ENCODE results near the gene PARD3B. TPM values are rescaled to one million over a fixed set of nuclear protein-coding genes. Genes with fewer than 3 reads are reported as not detected.

Gene PARD3B
- total RNA-seq, 6 experiments from 2014 or later = 5.3 to 11.2 (median 8.3) TPM

DNA sequence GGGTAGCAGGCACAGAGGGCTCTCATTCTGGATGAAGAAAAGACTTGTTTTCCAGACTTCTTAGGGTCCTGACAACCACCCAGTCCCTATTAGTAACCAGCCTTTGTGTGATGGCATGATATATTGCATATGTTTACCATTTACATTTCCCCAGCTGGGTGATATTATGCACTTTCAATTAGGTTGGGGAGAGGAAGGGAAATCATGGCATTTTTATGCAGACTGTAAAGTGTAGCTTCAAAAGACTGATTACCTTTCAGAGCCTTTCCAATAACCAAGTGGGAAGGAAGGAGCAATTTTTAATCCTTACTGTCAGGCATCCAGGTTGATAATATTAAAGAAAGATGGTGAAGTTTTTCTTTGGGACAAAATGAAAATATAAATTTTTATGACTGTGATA, 896.2 kb downstream of the PARD3B start:
- DNase-seq = no peak
- Histone ChIP-seq H3K27me3 (no peaks in the 10 kb centered on the region), H3K36me3 (no peaks in the 10 kb centered on the region), H3K27ac (no peak overlapping the region), H3K4me1 (no peaks in the 10 kb centered on the region), H3K4me3 (no peak overlapping the region), H3K9me3 (no peaks in the 10 kb centered on the region)
- no peak for TF ChIP-seq POLR2A (IDR thresholded peaks at IDR 0.05)
- TF ChIP-seq, protein P1, sequence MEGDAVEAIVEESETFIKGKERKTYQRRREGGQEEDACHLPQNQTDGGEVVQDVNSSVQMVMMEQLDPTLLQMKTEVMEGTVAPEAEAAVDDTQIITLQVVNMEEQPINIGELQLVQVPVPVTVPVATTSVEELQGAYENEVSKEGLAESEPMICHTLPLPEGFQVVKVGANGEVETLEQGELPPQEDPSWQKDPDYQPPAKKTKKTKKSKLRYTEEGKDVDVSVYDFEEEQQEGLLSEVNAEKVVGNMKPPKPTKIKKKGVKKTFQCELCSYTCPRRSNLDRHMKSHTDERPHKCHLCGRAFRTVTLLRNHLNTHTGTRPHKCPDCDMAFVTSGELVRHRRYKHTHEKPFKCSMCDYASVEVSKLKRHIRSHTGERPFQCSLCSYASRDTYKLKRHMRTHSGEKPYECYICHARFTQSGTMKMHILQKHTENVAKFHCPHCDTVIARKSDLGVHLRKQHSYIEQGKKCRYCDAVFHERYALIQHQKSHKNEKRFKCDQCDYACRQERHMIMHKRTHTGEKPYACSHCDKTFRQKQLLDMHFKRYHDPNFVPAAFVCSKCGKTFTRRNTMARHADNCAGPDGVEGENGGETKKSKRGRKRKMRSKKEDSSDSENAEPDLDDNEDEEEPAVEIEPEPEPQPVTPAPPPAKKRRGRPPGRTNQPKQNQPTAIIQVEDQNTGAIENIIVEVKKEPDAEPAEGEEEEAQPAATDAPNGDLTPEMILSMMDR (IDR thresholded peaks at IDR 0.05) = no peak
- ATAC-seq = no peak
- intact Hi-C loops (cut with DNase I) = no loop called here

DNA sequence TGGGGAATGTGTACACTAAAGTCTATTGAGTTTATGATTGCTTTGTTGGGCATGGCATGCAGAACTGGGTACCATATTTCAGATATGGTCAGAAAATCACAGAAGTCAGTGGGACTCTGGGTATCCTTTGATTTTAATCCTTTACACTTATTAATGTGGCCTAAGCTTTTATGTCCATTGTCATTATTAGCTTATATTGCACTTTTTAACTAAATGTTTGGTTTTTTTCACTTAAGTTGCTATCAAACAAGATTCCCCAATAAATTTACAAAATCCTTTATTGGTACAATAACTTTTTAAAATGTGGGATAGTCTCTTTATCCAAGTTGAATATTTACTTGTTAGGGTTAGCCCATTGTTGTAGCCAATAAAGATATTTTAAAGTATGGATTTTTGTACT, 902.9 kb downstream of the PARD3B start:
- intact Hi-C loops (cut with DNase I) = no loop called here
- no peaks in the 10 kb centered on the region for H3K27me3 ChIP-seq
- ATAC-seq (no peak), DNase-seq (no peak)
- H3K36me3 ChIP-seq = no peaks in the 10 kb centered on the region
- no peaks in the 10 kb centered on the region for H3K4me1 ChIP-seq
- no peaks in the 10 kb centered on the region for H3K9me3 ChIP-seq
- no peak overlapping the region for H3K27ac ChIP-seq
- no peak for TF ChIP-seq POLR2A (IDR thresholded peaks at IDR 0.05)
- TF ChIP-seq, protein P1 (IDR thresholded peaks at IDR 0.05) = no peak
- no peak overlapping the region for H3K4me3 ChIP-seq

DNA sequence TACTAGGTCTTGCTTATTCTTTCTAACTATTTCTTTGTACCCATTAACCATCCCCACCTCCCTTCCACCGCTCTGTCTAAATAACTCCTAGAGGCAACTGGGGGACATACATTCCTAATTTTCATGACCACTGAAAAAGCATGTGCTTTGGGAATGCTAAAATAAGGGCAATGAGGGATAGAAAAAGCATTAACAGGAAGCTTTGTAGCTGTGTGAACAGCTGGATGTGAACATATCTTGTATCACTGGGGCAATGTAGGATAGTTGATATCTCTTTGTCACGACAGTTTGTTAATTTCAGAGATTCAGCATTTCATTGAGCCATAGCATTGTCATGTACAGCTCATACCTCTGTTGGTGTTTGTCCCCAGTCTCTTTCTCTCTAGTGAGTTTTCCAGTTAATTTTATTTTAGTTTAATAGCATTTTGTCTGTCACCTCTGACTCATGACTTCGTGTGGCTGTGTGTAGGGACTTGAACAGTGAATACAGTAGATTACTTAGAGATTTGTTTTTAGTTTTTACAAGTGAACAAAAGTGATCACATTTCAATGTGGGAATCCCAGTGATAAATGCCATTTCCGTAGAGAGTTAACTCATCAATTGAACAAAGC, 906.7 kb downstream of the PARD3B start:
- no peak for DNase-seq
- Histone ChIP-seq H3K9me3 (no peaks in the 10 kb centered on the region), H3K4me1 (no peaks in the 10 kb centered on the region), H3K27ac (no peak overlapping the region), H3K36me3 (no peaks in the 10 kb centered on the region), H3K4me3 (no peak overlapping the region), H3K27me3 (no peaks in the 10 kb centered on the region)
- WGBS (ENCODE audit: insufficient coverage, low coverage, low lambda C conversion rate, missing lambda C conversion rate) = 87% methylated on average over 4 of the region's 4 CpGs
- ATAC-seq = no peak
- TF ChIP-seq POLR2A (IDR thresholded peaks at IDR 0.05) = no peak
- TF ChIP-seq, protein P1 (IDR thresholded peaks at IDR 0.05) = no peak
- intact Hi-C loops (cut with DNase I) = no loop called here

DNA sequence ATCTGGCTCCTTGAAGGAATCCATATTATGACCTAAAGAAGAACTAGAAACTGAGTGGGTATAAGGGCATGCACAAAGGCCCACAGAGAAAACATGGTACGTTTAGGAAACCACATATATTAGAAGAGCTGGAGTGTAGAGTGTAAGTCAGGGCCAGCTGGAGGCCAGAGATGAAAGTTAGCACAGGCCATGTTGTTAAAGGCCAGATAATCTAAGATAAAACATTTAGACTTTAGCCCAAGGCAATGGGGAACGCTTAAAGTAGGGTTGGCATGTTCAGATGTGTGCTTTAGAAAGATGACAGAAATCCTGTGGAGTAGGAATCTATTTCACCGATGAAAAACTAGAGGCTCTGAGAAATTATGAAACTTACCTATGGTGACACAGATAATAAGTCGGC, 907.9 kb downstream of the PARD3B start:
- Histone ChIP-seq H3K27me3 (no peaks in the 10 kb centered on the region), H3K9me3 (no peaks in the 10 kb centered on the region), H3K36me3 (no peaks in the 10 kb centered on the region), H3K27ac (no peak overlapping the region), H3K4me1 (no peaks in the 10 kb centered on the region), H3K4me3 (no peak overlapping the region)
- intact Hi-C loops (cut with DNase I) = no loop called here
- TF ChIP-seq POLR2A (IDR thresholded peaks at IDR 0.05) = no peak
- TF ChIP-seq, protein P1 (IDR thresholded peaks at IDR 0.05) = no peak
- ATAC-seq = no peak
- 71% methylated on average over 4 of the region's 4 CpGs for WGBS (ENCODE audit: insufficient coverage, low coverage, low lambda C conversion rate, missing lambda C conversion rate)
- no peak for DNase-seq

DNA sequence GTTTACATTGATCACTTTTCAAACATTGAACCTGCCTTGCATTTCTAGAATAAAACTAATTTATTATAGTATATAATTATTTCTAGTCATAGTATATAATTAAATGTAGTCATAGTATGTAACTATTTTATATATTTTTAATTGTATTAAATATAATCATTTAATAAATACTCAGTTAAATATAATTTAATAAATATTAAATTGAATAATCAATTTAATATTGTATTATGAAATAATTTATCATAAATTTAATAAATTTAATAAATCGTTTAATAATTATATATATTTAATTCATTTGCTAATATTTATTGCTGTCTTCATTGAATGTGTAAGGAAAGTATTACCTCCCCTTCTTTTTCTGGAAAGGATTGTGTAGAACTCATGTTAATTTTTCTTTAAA, 911.4 kb downstream of the PARD3B start:
- no peaks in the 10 kb centered on the region for H3K27me3 ChIP-seq
- TF ChIP-seq POLR2A (IDR thresholded peaks at IDR 0.05) = no peak
- TF ChIP-seq, protein P1 (IDR thresholded peaks at IDR 0.05) = no peak
- no peak for ATAC-seq
- no peak overlapping the region for H3K4me3 ChIP-seq
- 70% methylated on average over 1 of the region's 1 CpG for WGBS (ENCODE audit: insufficient coverage, low coverage, low lambda C conversion rate, missing lambda C conversion rate)
- H3K36me3 ChIP-seq = no peaks in the 10 kb centered on the region
- no peaks in the 10 kb centered on the region for H3K9me3 ChIP-seq
- no peak overlapping the region for H3K27ac ChIP-seq
- intact Hi-C loops (cut with DNase I) = no loop called here
- DNase-seq = no peak
- no peaks in the 10 kb centered on the region for H3K4me1 ChIP-seq
